ENCODE measurements around the gene ESRRB.
A peak's percentile ranks its signal among the peaks of the same experiment; 100 is the strongest.

ESRRB gene

GRCh38 chr14:76430017-76430416 lies 54.1 kb downstream of the ESRRB start:
- TF ChIP-seq POLR2A (IDR thresholded peaks at IDR 0.05; ENCODE audit: low read depth, low read length), result no peak
- no peak for DNase-seq (ENCODE audit: insufficient read length, low spot score)
- FAIRE-seq, result no peak

- DNase-seq (ENCODE audit: insufficient read length, low spot score), result no peak
- TF ChIP-seq POLR2A (IDR thresholded peaks at IDR 0.05; ENCODE audit: low read depth, low read length), result no peak
- FAIRE-seq, result no peak
These were observed 54.6 kb downstream of the ESRRB start for GRCh38 chr14:76430475-76430980.

GRCh38 chr14:76431538-76431937 lies 55.6 kb downstream of the ESRRB start:
- FAIRE-seq (no peak), DNase-seq (ENCODE audit: insufficient read length, low spot score) (no peak)
- TF ChIP-seq POLR2A (IDR thresholded peaks at IDR 0.05; ENCODE audit: low read depth, low read length), result no peak

- TF ChIP-seq POLR2A (IDR thresholded peaks at IDR 0.05; ENCODE audit: low read depth, low read length), result no peak
- FAIRE-seq (no peak), DNase-seq (ENCODE audit: insufficient read length, low spot score) (no peak)
These were observed 57.2 kb downstream of the ESRRB start for GRCh38 chr14:76432827-76433752.

- FAIRE-seq, result no peak
- no peak for DNase-seq (ENCODE audit: insufficient read length, low spot score)
These were observed 58.3 kb downstream of the ESRRB start for GRCh38 chr14:76434220-76434619.

GRCh38 chr14:76439237-76439775 lies 63.4 kb downstream of the ESRRB start:
- DNase-seq (ENCODE audit: insufficient read length, low spot score), result no peak
- TF ChIP-seq POLR2A (IDR thresholded peaks at IDR 0.05; ENCODE audit: low read depth, low read length), result no peak
- FAIRE-seq, result no peak

More at GRCh38 chr14:76434220-76434619, 58.3 kb downstream of the ESRRB start:
- TF ChIP-seq POLR2A (IDR thresholded peaks at IDR 0.05; ENCODE audit: low read depth, low read length), result no peak

GRCh38 chr14:76446486-76446885 lies 70.5 kb downstream of the ESRRB start:
- no peak for TF ChIP-seq POLR2A (IDR thresholded peaks at IDR 0.05; ENCODE audit: low read depth, low read length)
- DNase-seq (ENCODE audit: insufficient read length, low spot score) (no peak), FAIRE-seq (no peak)

- DNase-seq (ENCODE audit: insufficient read length, low spot score), result no peak
- FAIRE-seq, result no peak
- TF ChIP-seq POLR2A (IDR thresholded peaks at IDR 0.05; ENCODE audit: low read depth, low read length), result no peak
These were observed 71.0 kb downstream of the ESRRB start for GRCh38 chr14:76446921-76447320.

GRCh38 chr14:76450476-76450875 lies 74.5 kb downstream of the ESRRB start:
- no peak for TF ChIP-seq POLR2A (IDR thresholded peaks at IDR 0.05; ENCODE audit: low read depth, low read length)
- DNase-seq (ENCODE audit: insufficient read length, low spot score) (no peak), FAIRE-seq (no peak)

- FAIRE-seq (no peak), DNase-seq (ENCODE audit: insufficient read length, low spot score) (peak; percentile 44)
- TF ChIP-seq POLR2A (IDR thresholded peaks at IDR 0.05; ENCODE audit: low read depth, low read length), result no peak
These were observed 80.3 kb downstream of the ESRRB start for GRCh38 chr14:76456200-76456599.

GRCh38 chr14:76456891-76457586 lies 81.1 kb downstream of the ESRRB start:
- FAIRE-seq (no peak), DNase-seq (ENCODE audit: insufficient read length, low spot score) (no peak)
- TF ChIP-seq POLR2A (IDR thresholded peaks at IDR 0.05; ENCODE audit: low read depth, low read length), result no peak

GRCh38 chr14:76457841-76458240 lies 81.9 kb downstream of the ESRRB start:
- no peak for DNase-seq (ENCODE audit: insufficient read length, low spot score)
- FAIRE-seq, result no peak
- TF ChIP-seq POLR2A (IDR thresholded peaks at IDR 0.05; ENCODE audit: low read depth, low read length), result no peak

- no peak for DNase-seq (ENCODE audit: insufficient read length, low spot score)
- FAIRE-seq, result no peak
These were observed 85.9 kb downstream of the ESRRB start for GRCh38 chr14:76461886-76462285.

GRCh38 chr14:76462330-76462729 lies 86.4 kb downstream of the ESRRB start:
- no peak for TF ChIP-seq POLR2A (IDR thresholded peaks at IDR 0.05; ENCODE audit: low read depth, low read length)
- DNase-seq (ENCODE audit: insufficient read length, low spot score) (no peak), FAIRE-seq (no peak)

More at GRCh38 chr14:76461886-76462285, 85.9 kb downstream of the ESRRB start:
- no peak for TF ChIP-seq POLR2A (IDR thresholded peaks at IDR 0.05; ENCODE audit: low read depth, low read length)

Data from H54 (cell line).